CD14-positive monocyte (primary cell): ENCODE data around the gene CA11. TPM values are rescaled to one million over a fixed set of nuclear protein-coding genes. Genes with fewer than 3 reads are reported as not detected.
A peak's percentile ranks its signal among the peaks of the same experiment; 100 is the strongest.
"Not testable (repeated sequence)": the region's sequence is repeated elsewhere in the genome, so short reads cannot be mapped to it uniquely, and the experiment has no call there.

Experiments used
- DNase-seq, 3 donors: peaks; one replicate each; pipeline ENCODE4 v3.0.0-alpha.2; 2011 to 2022
- H2AFZ ChIP-seq: 2 replicates; pipeline ENCODE4 v1.6.0; 2012; ENCODE audit warnings: mild to moderate bottlenecking, low read depth, low read length, inconsistent platforms; ENCODE audit not compliant: insufficient read depth, poor library complexity, severe bottlenecking
- H3K27ac ChIP-seq, 2 donors: 1 replicate in 1 of 2; 2 replicates in 1 of 2; pipeline ENCODE4 v1.5.1; 2012 to 2013; ENCODE audit warnings: low read length in 2 of 2, control low read depth in 1 of 2, inconsistent platforms in 1 of 2, low read depth in 1 of 2, mild to moderate bottlenecking in 1 of 2
- H3K27me3 ChIP-seq, 2 donors: one replicate each; pipeline versions ENCODE4 v1.6.0 to v1.6.1; 2011 to 2013; ENCODE audit warnings: low read length in 2 of 2; ENCODE audit not compliant: control insufficient read depth in 2 of 2, insufficient read depth in 2 of 2
- H3K36me3 ChIP-seq, 2 donors: replicated peaks in 1 of 2; 1 replicate in 1 of 2; 2 replicates in 1 of 2; pipeline versions ENCODE4 v1.5.1 to v1.6.1; 2012 to 2013; ENCODE audit warnings: low read length in 2 of 2, control low read depth in 1 of 2, inconsistent platforms in 1 of 2, mild to moderate bottlenecking in 1 of 2; ENCODE audit not compliant: insufficient read depth in 2 of 2, control insufficient read depth in 1 of 2
- H3K4me1 ChIP-seq, 2 donors: 1 replicate in 1 of 2; 2 replicates in 1 of 2; pipeline versions ENCODE4 v1.5.1 to v1.6.1; 2012 to 2013; ENCODE audit warnings: low read length in 2 of 2, control low read depth in 1 of 2, inconsistent platforms in 1 of 2, mild to moderate bottlenecking in 1 of 2, moderate library complexity in 1 of 2; ENCODE audit not compliant: insufficient read depth in 2 of 2, control insufficient read depth in 1 of 2
- H3K4me2 ChIP-seq: replicated peaks from 2 replicates; pipeline ENCODE3; 2012; ENCODE audit warnings: low read length, moderate library complexity, mild to moderate bottlenecking; ENCODE audit not compliant: poor library complexity, severe bottlenecking; ENCODE audit errors: extremely low read depth
- H3K4me3 ChIP-seq, 3 experiments: fragments of 200-600 bp in 1 of 3; sonication (generic) in 1 of 3; replicated peaks in 1 of 3; 1 replicate in 2 of 3; 2 replicates in 1 of 3; pipeline ENCODE4 v1.5.1; 2011 to 2013; ENCODE audit warnings: low read length in 3 of 3, mild to moderate bottlenecking in 3 of 3, control low read depth in 2 of 3, low read depth in 2 of 3, inconsistent platforms in 1 of 3, moderate library complexity in 1 of 3
- H3K79me2 ChIP-seq: 2 replicates; pipeline ENCODE4 v1.6.0; 2012; ENCODE audit warnings: mild to moderate bottlenecking, control low read depth, inconsistent platforms, low read length, moderate library complexity; ENCODE audit not compliant: insufficient read depth
- H3K9ac ChIP-seq: 2 replicates; pipeline ENCODE4 v1.6.0; 2017; ENCODE audit warnings: low read length, mild to moderate bottlenecking; ENCODE audit not compliant: insufficient read depth, poor library complexity, severe bottlenecking
- H3K9me3 ChIP-seq, 2 donors: replicated peaks in 1 of 2; 1 replicate in 1 of 2; 2 replicates in 1 of 2; pipeline versions ENCODE4 v1.5.1 to v1.6.1; 2012 to 2013; ENCODE audit warnings: low read length in 2 of 2, control low read depth in 1 of 2; ENCODE audit not compliant: control insufficient read depth in 1 of 2, insufficient read depth in 1 of 2
- H4K20me1 ChIP-seq: 2 replicates; pipeline ENCODE4 v1.6.0; 2012; ENCODE audit warnings: mild to moderate bottlenecking, low read length, control low read depth, moderate library complexity; ENCODE audit not compliant: insufficient read depth
- H3K27ac Mint-ChIP-seq, 7 donors: one replicate each; pipeline ENCODE4 v1.8.0; 2020; ENCODE audit warnings: mild to moderate bottlenecking in 7 of 7, mixed read lengths in 7 of 7, moderate library complexity in 6 of 7, inconsistent platforms in 2 of 7
- H3K27me3 Mint-ChIP-seq, 3 donors: one replicate each; pipeline ENCODE4 v1.8.0; 2021 to 2022; ENCODE audit warnings: low read depth in 3 of 3, mild to moderate bottlenecking in 3 of 3, mixed read lengths in 3 of 3, moderate library complexity in 3 of 3, inconsistent platforms in 1 of 3
- H3K36me3 Mint-ChIP-seq, 2 donors: one replicate each; pipeline ENCODE4 v1.8.0; 2020; ENCODE audit warnings: mixed read lengths in 2 of 2, inconsistent platforms in 1 of 2, mild to moderate bottlenecking in 1 of 2
- H3K4me1 Mint-ChIP-seq: one replicate; pipeline ENCODE4 v1.8.0; 2020; ENCODE audit warnings: mild to moderate bottlenecking, mixed read lengths
- H3K4me3 Mint-ChIP-seq, 2 donors: one replicate each; pipeline ENCODE4 v1.8.0; 2020; ENCODE audit warnings: mild to moderate bottlenecking in 2 of 2, mixed read lengths in 2 of 2, moderate library complexity in 1 of 2
- H3K9me3 Mint-ChIP-seq, 7 donors: one replicate each; pipeline ENCODE4 v1.8.0; 2020 to 2022; ENCODE audit warnings: mixed read lengths in 7 of 7, mild to moderate bottlenecking in 6 of 7, moderate library complexity in 6 of 7, inconsistent platforms in 2 of 7
- WGBS: methylation state at CpG from one replicate; pipeline ENCODE4 v1.1.5; 2013; ENCODE audit warnings: missing lambda C conversion rate; ENCODE audit not compliant: insufficient coverage; 5-methylcytosine and 5-hydroxymethylcytosine counted together
- intact Hi-C, 2 donors: fragments of 100-400 bp; cut with micrococcal nuclease; formaldehyde crosslinking; loops; one replicate each; pipeline versions ENCODE4 v1.15.0 to v1.15.1; 2023
- polyA plus RNA-seq, 3 donors: library from polyadenylated mRNA; depleted of rRNA in 1 of 3; unstranded in 2 of 3; stranded (reverse) in 1 of 3; fragments of 300-500 nt in 2 of 3; fragments of >200 nt in 1 of 3; fragmentation: Illumina TruSeq in 2 of 3; gene quantifications; 1 replicate in 2 of 3; 2 replicates in 1 of 3; pipeline ENCODE4 v1.2.3, GENCODE V29; 2012 to 2021
- TF ChIP-seq, protein P1 (sequence below): fragments of 200-600 bp; IDR thresholded peaks from one replicate; pipeline ENCODE4 v1.8.0; 2022; ENCODE audit warnings: antibody characterized with exemption, mild to moderate bottlenecking

CA11 gene
- polyA plus RNA-seq, 3 donors, result 1.1 to 4.9 (median 1.8) TPM

DNA sequence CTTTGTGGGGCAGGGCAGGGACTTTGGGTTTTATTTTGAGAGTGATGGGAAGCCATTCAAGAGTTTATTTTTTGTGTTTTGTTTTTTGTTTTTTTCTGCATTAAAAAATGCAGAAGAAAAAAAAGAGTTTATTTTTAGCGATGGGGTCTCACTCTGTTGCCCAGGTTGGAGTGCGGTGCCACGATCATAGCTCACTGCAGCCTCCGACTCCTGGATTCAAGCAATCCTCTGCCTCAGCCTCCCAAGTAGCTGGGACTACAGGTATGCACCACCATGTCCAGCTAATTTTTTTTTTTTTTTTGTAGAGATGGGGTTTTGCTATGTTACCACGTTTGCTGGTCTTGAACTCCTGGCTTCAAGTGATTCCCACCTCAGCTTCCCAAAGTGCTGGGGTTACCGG, 12.5 kb upstream of the CA11 start:
- no peaks in the 10 kb centered on the region for H4K20me1 ChIP-seq
- no peaks in the 10 kb centered on the region for H3K79me2 ChIP-seq
- no peak overlapping the region for H3K27ac ChIP-seq
- H3K4me3 Mint-ChIP-seq, result no peak overlapping the region
- peaks cover 16% of the 10 kb centered on the region for H3K4me1 Mint-ChIP-seq
- peaks cover 7 to 10% (median 7%) of the 10 kb centered on the region in 3 donors for H3K27me3 Mint-ChIP-seq
- peaks cover 18 to 22% of the 10 kb centered on the region in 2 donors for H3K4me1 ChIP-seq
- no peak overlapping the region for H3K4me2 ChIP-seq
- H3K36me3 ChIP-seq, result no peaks in the 10 kb centered on the region
- 90% methylated on average over 3 of the region's 6 CpGs for WGBS
- H3K27ac Mint-ChIP-seq, result no peak overlapping the region
- no peaks in the 10 kb centered on the region for H3K9me3 ChIP-seq
- H3K9me3 Mint-ChIP-seq, result peaks cover 0 to 3% (median 0%) of the 10 kb centered on the region in 7 donors
- DNase-seq, result no peak
- no peaks in the 10 kb centered on the region for H3K27me3 ChIP-seq
- H3K4me3 ChIP-seq, result no peak overlapping the region
- no peaks in the 10 kb centered on the region for H3K36me3 Mint-ChIP-seq
- intact Hi-C loops, result no loop called here
- no peak overlapping the region for H2AFZ ChIP-seq
- H3K9ac ChIP-seq, result no peak overlapping the region
- TF ChIP-seq, protein P1, sequence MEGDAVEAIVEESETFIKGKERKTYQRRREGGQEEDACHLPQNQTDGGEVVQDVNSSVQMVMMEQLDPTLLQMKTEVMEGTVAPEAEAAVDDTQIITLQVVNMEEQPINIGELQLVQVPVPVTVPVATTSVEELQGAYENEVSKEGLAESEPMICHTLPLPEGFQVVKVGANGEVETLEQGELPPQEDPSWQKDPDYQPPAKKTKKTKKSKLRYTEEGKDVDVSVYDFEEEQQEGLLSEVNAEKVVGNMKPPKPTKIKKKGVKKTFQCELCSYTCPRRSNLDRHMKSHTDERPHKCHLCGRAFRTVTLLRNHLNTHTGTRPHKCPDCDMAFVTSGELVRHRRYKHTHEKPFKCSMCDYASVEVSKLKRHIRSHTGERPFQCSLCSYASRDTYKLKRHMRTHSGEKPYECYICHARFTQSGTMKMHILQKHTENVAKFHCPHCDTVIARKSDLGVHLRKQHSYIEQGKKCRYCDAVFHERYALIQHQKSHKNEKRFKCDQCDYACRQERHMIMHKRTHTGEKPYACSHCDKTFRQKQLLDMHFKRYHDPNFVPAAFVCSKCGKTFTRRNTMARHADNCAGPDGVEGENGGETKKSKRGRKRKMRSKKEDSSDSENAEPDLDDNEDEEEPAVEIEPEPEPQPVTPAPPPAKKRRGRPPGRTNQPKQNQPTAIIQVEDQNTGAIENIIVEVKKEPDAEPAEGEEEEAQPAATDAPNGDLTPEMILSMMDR, result no peak

GRCh38 chr19:48657828-48658227, 11.8 kb upstream of the CA11 start:
- WGBS, result 90% methylated on average over 4 of the region's 5 CpGs
- H3K27ac ChIP-seq, H2AFZ ChIP-seq, H3K36me3 Mint-ChIP-seq, H3K4me3 ChIP-seq, DNase-seq, H3K9ac ChIP-seq, H3K4me3 Mint-ChIP-seq, intact Hi-C loops, H3K79me2 ChIP-seq, H3K9me3 ChIP-seq, H3K27me3 ChIP-seq, H3K36me3 ChIP-seq, H3K4me2 ChIP-seq, H3K9me3 Mint-ChIP-seq, H4K20me1 ChIP-seq: not testable (repeated sequence)
- Mint-ChIP-seq H3K27me3 (peaks cover 7 to 10% (median 7%) of the 10 kb centered on the region in 3 donors), H3K27ac (peak overlapping the region in 1 of 7 donors; percentile 11), H3K4me1 (peaks cover 17% of the 10 kb centered on the region)
- H3K4me1 ChIP-seq, result peaks cover 23 to 26% of the 10 kb centered on the region in 2 donors
